ENCODE results near the gene MYH9.
"Not testable (repeated sequence)": the region's sequence is repeated elsewhere in the genome, so short reads cannot be mapped to it uniquely, and the experiment has no call there.

The MYH9 gene

DNA sequence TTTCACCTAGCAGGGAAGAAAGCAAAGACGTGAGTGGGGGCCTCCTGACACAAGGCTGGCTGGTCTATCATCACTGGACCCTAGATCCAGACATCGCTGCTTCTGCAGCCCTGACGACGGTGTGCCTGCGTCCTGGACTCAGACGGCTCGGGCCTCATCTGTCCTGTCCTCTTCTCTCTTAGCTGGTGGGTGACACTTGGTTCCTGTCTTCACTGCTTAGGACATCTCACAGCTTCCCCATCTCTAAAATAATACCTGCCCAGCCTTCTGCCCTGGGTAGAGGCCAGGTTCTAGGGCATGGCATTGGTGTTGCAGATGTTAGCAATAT, 93.5 kb downstream of the MYH9 start:
- in situ Hi-C loops (cut with MboI; ENCODE audit: low pct_unique_long_range_greater_than_20kb, low sequenced_read_pairs, unreplicated experiment): no loop called here
- no peak for DNase-seq (ENCODE audit: low spot score)
- TF ChIP-seq, protein P1, sequence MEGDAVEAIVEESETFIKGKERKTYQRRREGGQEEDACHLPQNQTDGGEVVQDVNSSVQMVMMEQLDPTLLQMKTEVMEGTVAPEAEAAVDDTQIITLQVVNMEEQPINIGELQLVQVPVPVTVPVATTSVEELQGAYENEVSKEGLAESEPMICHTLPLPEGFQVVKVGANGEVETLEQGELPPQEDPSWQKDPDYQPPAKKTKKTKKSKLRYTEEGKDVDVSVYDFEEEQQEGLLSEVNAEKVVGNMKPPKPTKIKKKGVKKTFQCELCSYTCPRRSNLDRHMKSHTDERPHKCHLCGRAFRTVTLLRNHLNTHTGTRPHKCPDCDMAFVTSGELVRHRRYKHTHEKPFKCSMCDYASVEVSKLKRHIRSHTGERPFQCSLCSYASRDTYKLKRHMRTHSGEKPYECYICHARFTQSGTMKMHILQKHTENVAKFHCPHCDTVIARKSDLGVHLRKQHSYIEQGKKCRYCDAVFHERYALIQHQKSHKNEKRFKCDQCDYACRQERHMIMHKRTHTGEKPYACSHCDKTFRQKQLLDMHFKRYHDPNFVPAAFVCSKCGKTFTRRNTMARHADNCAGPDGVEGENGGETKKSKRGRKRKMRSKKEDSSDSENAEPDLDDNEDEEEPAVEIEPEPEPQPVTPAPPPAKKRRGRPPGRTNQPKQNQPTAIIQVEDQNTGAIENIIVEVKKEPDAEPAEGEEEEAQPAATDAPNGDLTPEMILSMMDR (IDR thresholded peaks at IDR 0.05; ENCODE audit: extremely low read depth, insufficient read depth, missing control alignments): no peak

DNA sequence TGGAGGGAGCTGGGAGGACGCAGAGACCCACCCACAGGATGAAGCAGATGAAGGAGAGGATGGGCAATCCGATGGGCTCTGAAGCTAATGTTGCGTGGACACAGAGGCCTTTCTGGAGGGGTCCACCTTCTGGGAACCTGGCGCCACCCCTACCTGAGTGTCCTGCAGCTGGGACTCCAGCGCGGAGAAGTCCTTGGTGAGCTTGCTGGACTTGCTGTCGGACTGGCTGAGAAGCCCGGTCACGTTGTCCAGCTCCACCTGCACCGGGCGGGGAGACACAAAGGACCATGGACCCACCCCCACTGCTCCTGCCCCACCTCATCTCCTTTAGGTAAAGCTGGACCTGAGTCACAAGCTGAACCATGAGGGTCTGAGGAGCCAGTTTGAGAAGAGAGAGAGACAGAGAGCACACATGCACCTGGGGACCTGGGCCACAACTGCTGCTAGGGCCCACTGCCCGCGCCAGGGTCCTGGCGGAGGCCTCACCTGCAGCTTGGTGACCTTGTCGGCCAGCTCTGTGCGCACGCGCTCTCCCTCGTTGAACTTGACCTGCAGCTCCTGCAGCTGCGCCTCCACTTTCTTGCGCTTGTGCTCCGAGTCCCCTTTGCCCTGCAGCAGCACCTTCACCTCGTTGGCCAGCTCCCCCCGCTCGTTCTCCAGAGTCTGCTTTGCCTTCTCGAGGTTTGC, 94.0 kb downstream of the MYH9 start:
- TF ChIP-seq, protein P1 (IDR thresholded peaks at IDR 0.05; ENCODE audit: extremely low read depth, insufficient read depth, missing control alignments): no peak
- in situ Hi-C loops (cut with MboI; ENCODE audit: low pct_unique_long_range_greater_than_20kb, low sequenced_read_pairs, unreplicated experiment): no loop called here
- DNase-seq (ENCODE audit: low spot score): no peak

DNA sequence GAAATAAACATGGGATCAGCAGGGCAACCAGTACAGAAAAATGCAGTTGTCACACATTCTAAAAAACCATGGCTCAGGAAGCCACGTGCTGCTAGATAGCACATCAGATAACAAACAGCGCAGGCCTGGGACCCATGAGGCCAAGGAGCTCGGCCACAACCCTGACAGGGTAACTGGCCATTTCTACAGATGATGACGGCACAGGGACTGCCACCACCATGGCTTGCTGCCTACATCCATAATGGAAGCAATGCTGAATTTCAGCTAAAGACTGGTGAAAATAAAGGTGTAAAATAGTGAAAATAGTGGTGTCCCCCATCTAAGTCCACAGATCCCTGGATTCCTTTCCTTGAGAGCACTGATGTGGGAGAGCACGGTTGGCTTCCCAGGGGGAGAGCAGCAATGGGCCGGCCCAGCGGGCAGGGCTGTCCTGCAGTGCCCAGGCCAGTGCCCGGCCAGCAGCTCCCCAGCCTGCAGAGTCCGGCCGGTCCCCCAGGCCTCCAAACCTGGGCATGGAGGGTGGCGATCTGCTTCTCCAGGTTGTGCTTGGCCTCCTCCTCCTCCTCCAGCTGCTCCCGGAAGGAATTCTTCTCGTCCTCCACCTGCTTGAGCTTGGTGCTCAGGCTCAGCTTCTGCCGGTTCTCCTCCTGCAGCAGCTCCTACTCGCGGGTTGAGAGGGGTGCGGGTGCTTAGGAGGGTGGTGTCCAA, 94.8 kb downstream of the MYH9 start:
- TF ChIP-seq, protein P1 (IDR thresholded peaks at IDR 0.05; ENCODE audit: extremely low read depth, insufficient read depth, missing control alignments): no peak
- in situ Hi-C loops (cut with MboI; ENCODE audit: low pct_unique_long_range_greater_than_20kb, low sequenced_read_pairs, unreplicated experiment): no loop called here
- DNase-seq (ENCODE audit: low spot score): no peak

- in situ Hi-C loops (cut with MboI; ENCODE audit: low pct_unique_long_range_greater_than_20kb, low sequenced_read_pairs, unreplicated experiment): no loop called here
- TF ChIP-seq, protein P1 (IDR thresholded peaks at IDR 0.05; ENCODE audit: extremely low read depth, insufficient read depth, missing control alignments): no peak
- no peak for DNase-seq (ENCODE audit: low spot score)
Observed at GRCh38 chr22:36291831-36292740, 95.7 kb downstream of the MYH9 start.

- in situ Hi-C loops (cut with MboI; ENCODE audit: low pct_unique_long_range_greater_than_20kb, low sequenced_read_pairs, unreplicated experiment); DNase-seq (ENCODE audit: low spot score): not testable (repeated sequence)
Observed at GRCh38 chr22:36290391-36291075, 97.2 kb downstream of the MYH9 start.

DNA sequence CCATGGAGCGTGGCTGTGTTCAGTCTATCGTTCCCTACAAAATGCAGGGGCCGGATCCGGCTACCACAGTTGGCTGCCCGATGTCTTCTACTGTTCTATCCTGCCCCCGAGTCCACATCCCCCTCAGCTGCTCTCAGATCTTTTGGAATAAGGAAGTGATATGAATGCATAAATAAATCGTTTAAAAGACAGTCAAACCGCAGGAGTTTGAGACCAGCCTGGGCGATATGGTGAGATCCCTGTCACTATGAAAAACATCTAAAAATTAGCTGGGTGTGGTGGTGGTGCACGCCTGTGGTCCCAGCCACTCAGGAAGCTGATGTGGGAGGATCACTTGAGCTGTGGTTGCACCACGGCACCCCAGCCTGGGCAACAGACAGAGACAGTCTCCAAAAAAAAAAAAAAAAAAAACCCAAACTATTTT, 97.8 kb downstream of the MYH9 start:
- in situ Hi-C loops (cut with MboI; ENCODE audit: low pct_unique_long_range_greater_than_20kb, low sequenced_read_pairs, unreplicated experiment); DNase-seq (ENCODE audit: low spot score): not testable (repeated sequence)

DNA sequence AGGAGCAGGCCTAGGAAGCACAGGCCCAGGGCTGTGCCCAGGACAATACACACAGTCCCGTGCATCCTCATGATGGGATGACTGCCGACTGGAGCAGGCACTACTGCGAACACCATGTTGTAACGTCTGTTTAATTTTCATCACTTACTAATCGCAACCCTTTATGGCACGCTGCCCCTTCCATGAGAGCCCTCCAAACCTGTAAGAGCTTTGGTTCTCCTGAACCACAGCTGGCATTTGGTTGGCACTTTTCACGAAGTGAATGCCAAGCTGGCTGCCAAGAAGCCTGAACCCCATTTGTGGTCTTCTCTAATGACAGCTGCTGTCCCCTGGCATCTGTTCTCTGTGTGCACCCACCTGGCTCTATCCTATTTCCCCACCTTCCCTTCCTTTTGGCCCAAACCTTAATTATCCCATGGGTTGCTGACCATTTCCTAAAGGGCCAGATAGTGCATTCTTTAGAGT, 98.3 kb downstream of the MYH9 start:
- in situ Hi-C loops (cut with MboI; ENCODE audit: low pct_unique_long_range_greater_than_20kb, low sequenced_read_pairs, unreplicated experiment): no loop called here
- TF ChIP-seq, protein P1 (IDR thresholded peaks at IDR 0.05; ENCODE audit: extremely low read depth, insufficient read depth, missing control alignments): no peak
- DNase-seq (ENCODE audit: low spot score): no peak
